B cell (primary cell): ENCODE results near the gene ACAA2. TPM values are rescaled to one million over a fixed set of nuclear protein-coding genes. Genes with fewer than 3 reads are reported as not detected.

Experiments
- ATAC-seq: fragments of 200-7000 bp; cut with Tn5 transposase; one replicate; pipeline ENCODE4 v1.10.0; 2021; ENCODE audit warnings: low read depth, mild to moderate bottlenecking, moderate number of reproducible peaks, moderate library complexity
- CTCF ChIA-PET: fragments of 350-600 bp; sonication (Branson Sonifier 250); formaldehyde crosslinking; loops from one replicate; lab custom pipeline; 2021; ENCODE audit warnings: antibody characterized with exemption, inconsistent platforms; lab: Charles Lee
- POLR2A ChIA-PET: fragments of 350-600 bp; sonication (Branson Sonifier 250); formaldehyde crosslinking; loops from one replicate; lab custom pipeline; 2021; ENCODE audit warnings: antibody characterized with exemption; lab: Charles Lee
- DNase-seq: peaks from one replicate; pipeline ENCODE4 v3.0.0; 2013
- H2AFZ ChIP-seq: 2 replicates; pipeline ENCODE4 v1.6.1; 2012; ENCODE audit warnings: mild to moderate bottlenecking, low read depth, low read length; ENCODE audit not compliant: insufficient read depth, poor library complexity, severe bottlenecking
- H3K27ac ChIP-seq, 2 donors: 1 replicate in 1 of 2; 2 replicates in 1 of 2; pipeline ENCODE4 v1.5.1; 2012 to 2013; ENCODE audit warnings: low read length in 2 of 2, mild to moderate bottlenecking in 2 of 2, moderate library complexity in 1 of 2
- H3K27me3 ChIP-seq, 4 experiments: fragments of 200-600 bp in 1 of 4; sonication (generic) in 1 of 4; replicated peaks in 1 of 4; 1 replicate in 2 of 4; 2 replicates in 2 of 4; pipeline versions ENCODE4 v1.6.1 to v1.7.0; 2013 to 2016; ENCODE audit warnings: low read length in 3 of 4, mild to moderate bottlenecking in 2 of 4, mixed read lengths in 1 of 4, moderate library complexity in 1 of 4; ENCODE audit not compliant: insufficient read depth in 4 of 4, control insufficient read depth in 3 of 4; ENCODE audit errors: control extremely low read depth in 1 of 4
- H3K36me3 ChIP-seq, 2 experiments: replicated peaks in 1 of 2; 1 replicate in 1 of 2; 2 replicates in 1 of 2; pipeline versions ENCODE4 v1.6.1 to v1.7.1; 2013; ENCODE audit warnings: low read length in 1 of 2; ENCODE audit not compliant: insufficient read depth in 2 of 2, control insufficient read depth in 1 of 2; ENCODE audit errors: control extremely low read depth in 1 of 2, extremely low read depth in 1 of 2
- H3K4me1 ChIP-seq, 2 donors: fragments of 200-600 bp in 1 of 2; sonication (generic) in 1 of 2; 1 replicate in 1 of 2; 2 replicates in 1 of 2; pipeline versions ENCODE4 v1.5.1 to v1.6.1; 2013 to 2017; ENCODE audit warnings: low read length in 2 of 2; ENCODE audit not compliant: control insufficient read depth in 2 of 2, insufficient read depth in 2 of 2
- H3K4me2 ChIP-seq: replicated peaks from 2 replicates; pipeline ENCODE3; 2012; ENCODE audit warnings: mild to moderate bottlenecking, low read depth, low read length; ENCODE audit not compliant: poor library complexity, severe bottlenecking
- H3K4me3 ChIP-seq, 5 experiments: fragments of 200-600 bp in 1 of 5; sonication (generic) in 1 of 5; 1 replicate in 3 of 5; 2 replicates in 2 of 5; pipeline versions ENCODE4 v1.5.1 to v1.7.0; 2011 to 2016; ENCODE audit warnings: low read length in 4 of 5, mild to moderate bottlenecking in 4 of 5, low read depth in 2 of 5, control low read depth in 1 of 5, moderate library complexity in 1 of 5; ENCODE audit not compliant: insufficient read depth in 1 of 5; ENCODE audit errors: control extremely low read depth in 1 of 5, extremely low read depth in 1 of 5
- H3K79me2 ChIP-seq: fragments of 200-600 bp; sonication (generic); one replicate; pipeline ENCODE4 v1.6.0; 2016; ENCODE audit warnings: low read length; ENCODE audit not compliant: control insufficient read depth, insufficient read depth
- H3K9ac ChIP-seq: fragments of 200-600 bp; sonication (generic); 2 replicates; pipeline ENCODE4 v1.6.1; 2017; ENCODE audit warnings: mild to moderate bottlenecking, low read length, moderate library complexity
- H3K9me3 ChIP-seq, 3 donors: one replicate each; pipeline versions ENCODE4 v1.6.1 to v1.7.1; 2013; ENCODE audit warnings: low read length in 2 of 3; ENCODE audit not compliant: control insufficient read depth in 2 of 3, insufficient read depth in 1 of 3; ENCODE audit errors: control extremely low read depth in 1 of 3
- H4K20me1 ChIP-seq: 2 replicates; pipeline ENCODE4 v1.6.0; 2012; ENCODE audit warnings: mild to moderate bottlenecking, low read length; ENCODE audit not compliant: insufficient read depth, control insufficient read depth, poor library complexity, severe bottlenecking
- H3K27ac Mint-ChIP-seq: one replicate; pipeline ENCODE4 v1.8.0; 2021; ENCODE audit warnings: mixed read lengths
- H3K27me3 Mint-ChIP-seq: one replicate; pipeline ENCODE4 v1.8.0; 2021; ENCODE audit warnings: mixed read lengths
- H3K4me1 Mint-ChIP-seq: one replicate; pipeline ENCODE4 v1.8.0; 2021; ENCODE audit warnings: mixed read lengths
- H3K4me3 Mint-ChIP-seq: one replicate; pipeline ENCODE4 v1.8.0; 2021; ENCODE audit warnings: mixed read lengths
- H3K9me3 Mint-ChIP-seq: one replicate; pipeline ENCODE4 v1.8.0; 2022; ENCODE audit warnings: mixed read lengths; ENCODE audit not compliant: insufficient read depth
- CTCF ChIP-seq: fragments of 200-600 bp; IDR thresholded peaks from one replicate; pipeline ENCODE4 v1.8.0; 2022; ENCODE audit warnings: antibody characterized with exemption, mild to moderate bottlenecking
- EZH2 ChIP-seq: IDR thresholded peaks from 2 replicates; pipeline ENCODE4 v1.6.1; 2012; ENCODE audit warnings: borderline replicate concordance, low read depth, mild to moderate bottlenecking, moderate library complexity, low read length; ENCODE audit not compliant: insufficient read depth, poor library complexity, severe bottlenecking
- WGBS: methylation state at CpG from one replicate; pipeline ENCODE4 v1.1.5; 2013; ENCODE audit warnings: missing lambda C conversion rate; ENCODE audit not compliant: insufficient coverage; 5-methylcytosine and 5-hydroxymethylcytosine counted together
- intact Hi-C: fragments of 100-400 bp; cut with micrococcal nuclease; formaldehyde crosslinking; loops from one replicate; pipeline ENCODE4 v1.10.0; 2022
- polyA minus RNA-seq: library from RNA; depleted of rRNA, polyadenylated mRNA; stranded (reverse); fragments of >200 nt; gene quantifications from 2 replicates; pipeline ENCODE4 v1.2.3, GENCODE V29; 2012
- polyA plus RNA-seq: library from polyadenylated mRNA; depleted of rRNA; stranded (reverse); fragments of >200 nt; gene quantifications from 2 replicates; pipeline ENCODE4 v1.2.3, GENCODE V29; 2012
- total RNA-seq, 2 donors: library from RNA; stranded (reverse); fragments of 120-200 nt in 1 of 2; gene quantifications; 1 replicate in 1 of 2; 2 replicates in 1 of 2; pipeline versions ENCODE4 v1.2.3 to v1.2.4, GENCODE V29; 2013 to 2022

ACAA2 gene, protein sequence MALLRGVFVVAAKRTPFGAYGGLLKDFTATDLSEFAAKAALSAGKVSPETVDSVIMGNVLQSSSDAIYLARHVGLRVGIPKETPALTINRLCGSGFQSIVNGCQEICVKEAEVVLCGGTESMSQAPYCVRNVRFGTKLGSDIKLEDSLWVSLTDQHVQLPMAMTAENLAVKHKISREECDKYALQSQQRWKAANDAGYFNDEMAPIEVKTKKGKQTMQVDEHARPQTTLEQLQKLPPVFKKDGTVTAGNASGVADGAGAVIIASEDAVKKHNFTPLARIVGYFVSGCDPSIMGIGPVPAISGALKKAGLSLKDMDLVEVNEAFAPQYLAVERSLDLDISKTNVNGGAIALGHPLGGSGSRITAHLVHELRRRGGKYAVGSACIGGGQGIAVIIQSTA
- total RNA-seq (24.0 and 25.0 TPM in 2 replicates), polyA plus RNA-seq (6.1 and 10.6 TPM in 2 replicates), polyA minus RNA-seq (7.3 and 9.9 TPM in 2 replicates)
- 30.6 TPM for total RNA-seq (2013)

- H3K36me3 ChIP-seq: no peaks in the 10 kb centered on the region
- H2AFZ ChIP-seq: peak within 1 kb of the TSS; percentile 98
- peak within 1 kb of the TSS; percentile 57 to 99 (median 88) for H3K4me3 ChIP-seq
- peak; percentile 87 for ATAC-seq
- POLR2A ChIA-PET: no interaction called here
- Mint-ChIP-seq H3K27ac (peak within 1 kb of the TSS; percentile 94), H3K27me3 (no peaks in the 10 kb centered on the region), H3K4me3 (peak within 1 kb of the TSS; percentile 97), H3K9me3 (peaks cover 4% of the 10 kb centered on the region), H3K4me1 (peaks cover 20% of the 10 kb centered on the region)
- peak; percentile 85 for DNase-seq
- intact Hi-C loops: loop anchor here (1.0 to 5.0 kb wide), 2 partner anchors 321 to 454 kb away; partner anchors contain the start of genes CFAP53 and RPL17
- H3K4me2 ChIP-seq: peak within 1 kb of the TSS; percentile 91
- under 1% methylated on average over 61 of the region's 74 CpGs for WGBS
- H3K27me3 ChIP-seq: no peaks in the 10 kb centered on the region
- no peak for TF ChIP-seq EZH2
- H4K20me1 ChIP-seq: peaks cover 2% of the 10 kb centered on the region
- CTCF ChIA-PET: no interaction called here
- H3K27ac ChIP-seq: peak within 1 kb of the TSS; percentile 87 to 90
- H3K4me1 ChIP-seq: peaks cover 10 to 15% of the 10 kb centered on the region in 2 donors
- H3K79me2 ChIP-seq: peaks cover 37% of the 10 kb centered on the region
- peak within 1 kb of the TSS; percentile 94 for H3K9ac ChIP-seq
- peaks cover 0 to 3% (median 2%) of the 10 kb centered on the region in 3 donors for H3K9me3 ChIP-seq
Measured at GRCh38 chr18:49813319-49814146, at the start of gene ACAA2. Gene ACAA2 (minus strand): TSS chr18:49813533. CDS start chr18:49813484, 49 bp downstream.

DNA sequence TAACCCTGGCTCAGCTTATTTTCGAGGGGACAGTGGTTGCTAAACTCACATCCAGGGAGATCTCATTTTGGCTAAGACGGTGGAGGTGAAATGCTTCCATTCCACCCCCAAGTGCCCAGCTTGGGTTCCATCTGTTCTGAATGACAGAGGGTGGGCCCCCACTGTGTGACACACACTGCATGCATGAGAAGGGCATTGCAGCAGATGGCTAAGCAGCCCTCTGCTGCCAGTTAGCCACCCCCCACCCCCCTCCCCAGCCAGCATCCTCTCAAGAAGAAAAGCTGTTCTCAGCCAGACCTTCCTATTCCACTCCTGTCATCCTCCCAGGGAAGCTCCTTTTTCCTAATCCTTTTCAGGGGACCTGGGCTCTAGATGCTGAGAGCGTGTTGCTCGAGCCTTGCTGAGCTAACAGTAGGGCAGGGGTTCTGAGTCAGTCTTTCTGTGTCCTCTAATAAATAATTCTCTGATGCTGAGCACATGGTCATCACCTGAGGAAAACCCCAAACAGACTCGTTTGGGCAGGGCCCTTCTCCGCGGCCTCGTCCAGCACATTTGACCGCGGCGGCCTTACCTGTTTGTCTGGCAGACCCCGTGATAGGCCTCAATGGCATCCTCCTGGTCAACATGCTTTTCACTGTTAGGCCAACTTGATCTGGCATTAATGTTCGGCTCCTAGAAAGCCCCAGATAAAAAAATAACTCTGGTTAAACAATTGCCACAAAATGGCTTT, 49.5 kb upstream of the ACAA2 start:
- TF ChIP-seq CTCF: no peak
- TF ChIP-seq EZH2: no peak
- peaks cover 10% of the 10 kb centered on the region for H3K27me3 Mint-ChIP-seq
- Histone ChIP-seq H3K36me3 (no peaks in the 10 kb centered on the region), H3K4me3 (no peak overlapping the region), H3K9me3 (no peaks in the 10 kb centered on the region), H2AFZ (no peak overlapping the region), H4K20me1 (no peaks in the 10 kb centered on the region), H3K27me3 (no peaks in the 10 kb centered on the region), H3K9ac (no peak overlapping the region), H3K79me2 (no peaks in the 10 kb centered on the region), H3K4me2 (no peak overlapping the region), H3K27ac (no peak overlapping the region), H3K4me1 (no peaks in the 10 kb centered on the region)
- POLR2A ChIA-PET: no interaction called here
- CTCF ChIA-PET: interaction anchor here (0.6 to 7.3 kb wide), 6 partner anchors 16 to 567 kb away, joined by 3 to 127 read pairs (median 4); no protein-coding TSS in a partner anchor
- DNase-seq (no peak), ATAC-seq (no peak)
- H3K9me3 Mint-ChIP-seq: no peaks in the 10 kb centered on the region
- H3K4me1 Mint-ChIP-seq: no peaks in the 10 kb centered on the region
- 90% methylated on average over 13 of the region's 13 CpGs for WGBS
- no peak overlapping the region for H3K4me3 Mint-ChIP-seq
- intact Hi-C loops: no loop called here
- H3K27ac Mint-ChIP-seq: no peak overlapping the region
